Astrocyte of the spinal cord (primary cell): ENCODE results near the gene NUDT17.
"Not testable (repeated sequence)": the region's sequence is repeated elsewhere in the genome, so short reads cannot be mapped to it uniquely, and the experiment has no call there.

ENCODE experiments used
- DNase-seq: peaks from one replicate; pipeline ENCODE4 v3.0.0; 2011; ENCODE audit warnings: low read depth, low spot score
- H3K4me3 ChIP-seq: 2 replicates; pipeline ENCODE4 v1.5.1; 2011; ENCODE audit warnings: low read depth, mild to moderate bottlenecking, low read length, moderate library complexity
- CTCF ChIP-seq: IDR thresholded peaks from 2 replicates; pipeline ENCODE4 v1.5.1; 2012; ENCODE audit warnings: low read depth, mild to moderate bottlenecking, low read length, inconsistent platforms
- in situ Hi-C: cut with HindIII; loops from 2 replicates; pipeline ENCODE4 v1.10.0; 2017; ENCODE audit warnings: low sequenced_read_pairs

NUDT17 gene

GRCh38 chr1:145806844-145807243 is 38.6 kb upstream of the NUDT17 start:
- in situ Hi-C loops = no loop called here
- no peak for DNase-seq
- no peak overlapping the region for H3K4me3 ChIP-seq
- no peak for TF ChIP-seq CTCF

GRCh38 chr1:145812977-145813810 is 32.2 kb upstream of the NUDT17 start:
- in situ Hi-C loops, H3K4me3 ChIP-seq, DNase-seq: not testable (repeated sequence)

- in situ Hi-C loops, H3K4me3 ChIP-seq: not testable (repeated sequence)
- peak; percentile 79 for DNase-seq
Observed at GRCh38 chr1:145818095-145818494, 27.3 kb upstream of the NUDT17 start.

GRCh38 chr1:145822779-145823331 is 22.6 kb upstream of the NUDT17 start:
- in situ Hi-C loops, DNase-seq: not testable (repeated sequence)
- peak overlapping the region; percentile 20 for H3K4me3 ChIP-seq

GRCh38 chr1:145823565-145824498 is 21.6 kb upstream of the NUDT17 start, which contains the start of the genes POLR3C and RNF115:
POLR3C (plus strand) TSS chr1:145824200; CDS start chr1:145825777, 1,577 bp downstream.
RNF115 (minus strand) TSS chr1:145824095; CDS start chr1:145823873, 222 bp downstream.
- no peak for TF ChIP-seq CTCF

GRCh38 chr1:145824499-145824842 is 21.0 kb upstream of the NUDT17 start:
- H3K4me3 ChIP-seq = peak overlapping the region; percentile 87
- in situ Hi-C loops = no loop called here
- peak; percentile 11 for DNase-seq
- TF ChIP-seq CTCF = no peak

More at GRCh38 chr1:145823565-145824498, 21.6 kb upstream of the NUDT17 start, which contains the start of the genes POLR3C and RNF115:
- in situ Hi-C loops = no loop called here
- peak; percentile 93 for DNase-seq
- H3K4me3 ChIP-seq = peak within 1 kb of the TSS; percentile 87

- H3K4me3 ChIP-seq = no peak overlapping the region
- in situ Hi-C loops = no loop called here
- no peak for TF ChIP-seq CTCF
- no peak for DNase-seq
Observed at GRCh38 chr1:145826030-145826429, 19.4 kb upstream of the NUDT17 start.

GRCh38 chr1:145827966-145828365 is 17.5 kb upstream of the NUDT17 start:
- DNase-seq = no peak
- in situ Hi-C loops = no loop called here
- TF ChIP-seq CTCF = no peak
- no peak overlapping the region for H3K4me3 ChIP-seq
